ENCODE data around the gene CUX1.

CUX1 gene

GRCh38 chr7:102282465-102283362, 465.3 kb downstream of the CUX1 start:
- DNase-seq (no peak), ATAC-seq (ENCODE audit: insufficient read depth, low read depth) (no peak)
- Histone ChIP-seq H3K4me2 (ENCODE audit: insufficient read depth, low read length) (no peak overlapping the region), H3K4me1 (ENCODE audit: insufficient read depth, low read length) (peaks cover 16% of the 10 kb centered on the region), H4K20me1 (ENCODE audit: insufficient read depth, low read length) (peaks cover 9% of the 10 kb centered on the region), H3K27ac (ENCODE audit: low read length) (no peak overlapping the region), H3K4me3 (ENCODE audit: low read depth in 1 of 2, low read length in 2 of 2) (no peak overlapping the region), H3K79me2 (ENCODE audit: insufficient read depth, low read length) (no peaks in the 10 kb centered on the region), H3K9me3 (ENCODE audit: insufficient read depth, low read length, severe bottlenecking) (no peaks in the 10 kb centered on the region), H3K36me3 (ENCODE audit: insufficient read depth, low read length) (no peaks in the 10 kb centered on the region), H3K27me3 (ENCODE audit: insufficient read depth, low read length, poor library complexity) (peaks cover 19% of the 10 kb centered on the region), H2AFZ (ENCODE audit: low read depth, low read length) (no peak overlapping the region), H3K9ac (ENCODE audit: low read depth, low read length) (no peak overlapping the region)
- TF ChIP-seq CTCF (IDR thresholded peaks at IDR 0.05; ENCODE audit: borderline replicate concordance, extremely low read depth, low read length, poor library complexity, severe bottlenecking) (no peak), EZH2 (IDR thresholded peaks at IDR 0.05; ENCODE audit: borderline replicate concordance, low read depth, low read length, severe bottlenecking) (no peak)

DNA sequence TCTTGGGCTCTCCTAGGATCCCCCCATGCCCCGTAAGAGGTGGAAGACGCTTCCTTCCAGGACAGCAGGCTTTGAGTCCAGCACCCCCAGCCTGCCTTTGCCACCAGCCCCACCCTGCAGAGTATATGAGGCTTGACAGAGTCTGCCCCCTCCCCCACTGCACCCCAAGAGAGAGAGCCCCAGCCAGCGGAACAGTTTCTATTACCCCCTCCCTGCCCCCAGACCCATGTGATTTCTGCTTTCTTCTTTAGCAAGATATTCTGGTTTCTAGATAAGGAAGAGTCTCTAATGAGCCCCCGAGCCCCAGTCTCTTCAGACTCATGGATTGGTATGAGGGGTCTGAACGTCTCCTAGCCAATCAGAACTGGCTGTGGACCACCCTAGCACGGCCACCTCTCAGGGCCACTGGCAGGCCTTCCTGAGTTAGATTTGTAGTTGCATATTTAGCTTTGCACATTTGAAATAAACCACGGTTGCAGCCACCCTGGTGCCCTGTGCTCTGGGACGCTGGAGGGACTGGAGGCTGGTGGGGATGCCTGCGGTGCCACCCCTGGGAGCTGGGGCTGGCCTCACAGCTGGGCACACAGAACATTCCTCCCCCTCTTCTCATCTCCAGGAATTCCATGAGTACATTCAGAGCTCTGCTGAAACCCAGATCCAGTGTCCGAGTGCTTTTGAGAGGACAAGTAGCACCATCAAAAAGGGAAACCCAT, 466.2 kb downstream of the CUX1 start:
- H3K9me3 ChIP-seq (ENCODE audit: insufficient read depth, low read length, severe bottlenecking): no peaks in the 10 kb centered on the region
- H4K20me1 ChIP-seq (ENCODE audit: insufficient read depth, low read length): peaks cover 12% of the 10 kb centered on the region
- DNase-seq (no peak), ATAC-seq (ENCODE audit: insufficient read depth, low read depth) (no peak)
- H2AFZ ChIP-seq (ENCODE audit: low read depth, low read length): no peak overlapping the region
- TF ChIP-seq EZH2 (IDR thresholded peaks at IDR 0.05; ENCODE audit: borderline replicate concordance, low read depth, low read length, severe bottlenecking) (no peak), CTCF (IDR thresholded peaks at IDR 0.05; ENCODE audit: borderline replicate concordance, extremely low read depth, low read length, poor library complexity, severe bottlenecking) (no peak)
- H3K4me2 ChIP-seq (ENCODE audit: insufficient read depth, low read length): no peak overlapping the region
- no peak overlapping the region for H3K27ac ChIP-seq (ENCODE audit: low read length)
- no peak overlapping the region for H3K9ac ChIP-seq (ENCODE audit: low read depth, low read length)
- peaks cover 28% of the 10 kb centered on the region for H3K27me3 ChIP-seq (ENCODE audit: insufficient read depth, low read length, poor library complexity)
- no peaks in the 10 kb centered on the region for H3K36me3 ChIP-seq (ENCODE audit: insufficient read depth, low read length)
- peaks cover 22% of the 10 kb centered on the region for H3K4me1 ChIP-seq (ENCODE audit: insufficient read depth, low read length)
- H3K4me3 ChIP-seq (ENCODE audit: low read depth in 1 of 2, low read length in 2 of 2): no peak overlapping the region
- no peaks in the 10 kb centered on the region for H3K79me2 ChIP-seq (ENCODE audit: insufficient read depth, low read length)

- Histone ChIP-seq H3K4me3 (ENCODE audit: low read depth in 1 of 2, low read length in 2 of 2) (no peak overlapping the region), H3K4me1 (ENCODE audit: insufficient read depth, low read length) (peaks cover 28% of the 10 kb centered on the region), H3K79me2 (ENCODE audit: insufficient read depth, low read length) (no peaks in the 10 kb centered on the region), H3K9ac (ENCODE audit: low read depth, low read length) (no peak overlapping the region), H3K36me3 (ENCODE audit: insufficient read depth, low read length) (no peaks in the 10 kb centered on the region), H3K4me2 (ENCODE audit: insufficient read depth, low read length) (no peak overlapping the region), H4K20me1 (ENCODE audit: insufficient read depth, low read length) (peaks cover 18% of the 10 kb centered on the region), H3K27me3 (ENCODE audit: insufficient read depth, low read length, poor library complexity) (peaks cover 28% of the 10 kb centered on the region), H3K9me3 (ENCODE audit: insufficient read depth, low read length, severe bottlenecking) (no peaks in the 10 kb centered on the region), H2AFZ (ENCODE audit: low read depth, low read length) (no peak overlapping the region), H3K27ac (ENCODE audit: low read length) (no peak overlapping the region)
- TF ChIP-seq EZH2 (IDR thresholded peaks at IDR 0.05; ENCODE audit: borderline replicate concordance, low read depth, low read length, severe bottlenecking) (no peak), CTCF (IDR thresholded peaks at IDR 0.05; ENCODE audit: borderline replicate concordance, extremely low read depth, low read length, poor library complexity, severe bottlenecking) (no peak)
- no peak for DNase-seq
- no peak for ATAC-seq (ENCODE audit: insufficient read depth, low read depth)
These were observed 467.0 kb downstream of the CUX1 start for GRCh38 chr7:102284399-102284798.
